HG03139 (cell line): Measurements from ENCODE around the gene AKR1B1.
"Not testable (repeated sequence)": the region's sequence is repeated elsewhere in the genome, so short reads cannot be mapped to it uniquely, and the experiment has no call there.

ENCODE experiments used
- ATAC-seq: cut with Tn5 transposase; IDR thresholded peaks from one replicate; pipeline ENCODE4 v1.9.1; 2021; ENCODE audit not compliant: unreplicated experiment

AKR1B1 gene

GRCh38 chr7:134458806-134459698, at the start of gene AKR1B1:
TSS of gene AKR1B1 (minus strand) at chr7:134459100. CDS start at chr7:134459062, 38 bp downstream.
- ATAC-seq = peak; percentile 93

GRCh38 chr7:134505856-134506255, 47.0 kb upstream of the AKR1B1 start:
- no peak for ATAC-seq

GRCh38 chr7:134504660-134505164, 45.8 kb upstream of the AKR1B1 start:
- no peak for ATAC-seq

- no peak for ATAC-seq
These were observed 43.8 kb upstream of the AKR1B1 start for GRCh38 chr7:134502463-134503371.

- ATAC-seq = no peak
These were observed 42.1 kb upstream of the AKR1B1 start for GRCh38 chr7:134500982-134501381.

GRCh38 chr7:134500406-134500805, 41.5 kb upstream of the AKR1B1 start:
- no peak for ATAC-seq

GRCh38 chr7:134495546-134495945, 36.6 kb upstream of the AKR1B1 start:
- ATAC-seq = no peak

- no peak for ATAC-seq
These were observed 34.2 kb upstream of the AKR1B1 start for GRCh38 chr7:134493091-134493490.

GRCh38 chr7:134487721-134488120, 28.8 kb upstream of the AKR1B1 start:
- not testable (repeated sequence) for ATAC-seq

- ATAC-seq = no peak
These were observed 26.3 kb upstream of the AKR1B1 start for GRCh38 chr7:134485203-134485602.

GRCh38 chr7:134483296-134483695, 24.4 kb upstream of the AKR1B1 start:
- ATAC-seq = no peak

GRCh38 chr7:134482858-134483257, 24.0 kb upstream of the AKR1B1 start:
- ATAC-seq = no peak

- no peak for ATAC-seq
These were observed 22.3 kb upstream of the AKR1B1 start for GRCh38 chr7:134481167-134481566.

- ATAC-seq = no peak
These were observed 21.8 kb upstream of the AKR1B1 start for GRCh38 chr7:134480730-134481129.

- ATAC-seq = no peak
These were observed 21.3 kb upstream of the AKR1B1 start for GRCh38 chr7:134480202-134480601.

- no peak for ATAC-seq
These were observed 19.8 kb upstream of the AKR1B1 start for GRCh38 chr7:134478707-134479106.

- no peak for ATAC-seq
These were observed 19.1 kb upstream of the AKR1B1 start for GRCh38 chr7:134477954-134478353.

- ATAC-seq = no peak
These were observed 17.1 kb upstream of the AKR1B1 start for GRCh38 chr7:134476044-134476443.

- ATAC-seq = no peak
These were observed 15.9 kb upstream of the AKR1B1 start for GRCh38 chr7:134474828-134475227.

- ATAC-seq = no peak
These were observed 15.0 kb upstream of the AKR1B1 start for GRCh38 chr7:134473861-134474291.

- ATAC-seq = no peak
These were observed 13.8 kb upstream of the AKR1B1 start for GRCh38 chr7:134472572-134473244.
